OCI-LY1 (cell line): ENCODE results near the gene STK40.

Source experiments
- EZH2 ChIP-seq: fragments of 200-600 bp; sonication (generic), shearing (Covaris generic); IDR thresholded peaks from 2 replicates; pipeline ENCODE4 v1.8.0; 2017; ENCODE audit warnings: borderline replicate concordance, mixed run types, mild to moderate bottlenecking, antibody characterized with exemption, low read length, moderate library complexity, mixed read lengths
- TF ChIP-seq, protein P1 (sequence below): fragments of 200-600 bp; sonication (generic), shearing (Covaris generic); IDR thresholded peaks from 2 replicates; pipeline ENCODE4 v1.5.1; 2017; ENCODE audit warnings: mild to moderate bottlenecking, antibody characterized with exemption, low read length, moderate library complexity, mixed read lengths

DNA sequence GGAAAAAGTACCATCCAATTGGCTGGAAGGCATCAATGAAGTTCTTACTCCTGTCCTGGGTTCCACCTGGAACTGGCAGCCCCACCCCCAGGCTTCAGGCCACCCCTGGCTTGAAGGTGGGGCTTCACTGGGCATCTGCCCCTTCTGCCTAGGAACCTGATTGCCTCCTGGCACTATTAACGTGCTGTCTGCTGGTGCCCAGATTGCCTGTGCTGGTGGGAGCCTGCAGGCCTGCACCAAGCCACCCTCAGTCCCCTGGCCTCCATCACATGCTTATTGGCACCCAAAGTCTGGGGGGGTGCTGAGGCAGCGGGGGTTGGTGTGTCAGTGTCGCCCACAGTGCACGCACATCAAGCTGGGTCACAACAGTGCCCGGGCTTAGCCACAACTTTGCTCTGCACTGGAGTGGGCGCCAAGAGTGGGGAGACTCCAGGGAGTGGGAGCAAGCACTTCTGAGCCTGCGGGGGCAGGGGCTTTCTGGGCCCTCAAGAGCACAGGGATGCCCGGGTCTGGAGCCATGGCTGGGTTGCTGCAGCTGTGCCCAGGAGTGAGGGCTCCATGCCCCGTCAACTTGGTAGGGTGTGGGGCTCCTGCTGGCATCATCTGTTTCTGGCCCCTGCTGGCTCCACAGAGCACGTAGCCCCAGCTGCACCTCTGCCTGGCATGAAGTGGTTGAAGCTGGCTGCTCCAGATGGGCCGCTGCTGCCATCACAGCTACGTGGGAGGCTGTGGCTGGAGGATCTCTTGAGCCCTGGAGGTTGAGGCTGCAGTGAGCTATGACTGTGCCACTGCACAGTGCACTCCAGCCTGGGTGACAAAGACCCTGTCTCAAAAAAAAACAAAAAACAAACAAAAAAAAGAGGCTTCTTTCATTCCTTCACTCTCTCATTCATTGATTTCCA lies 16.1 kb upstream of the STK40 start:
- TF ChIP-seq EZH2 = no peak
- TF ChIP-seq, protein P1, sequence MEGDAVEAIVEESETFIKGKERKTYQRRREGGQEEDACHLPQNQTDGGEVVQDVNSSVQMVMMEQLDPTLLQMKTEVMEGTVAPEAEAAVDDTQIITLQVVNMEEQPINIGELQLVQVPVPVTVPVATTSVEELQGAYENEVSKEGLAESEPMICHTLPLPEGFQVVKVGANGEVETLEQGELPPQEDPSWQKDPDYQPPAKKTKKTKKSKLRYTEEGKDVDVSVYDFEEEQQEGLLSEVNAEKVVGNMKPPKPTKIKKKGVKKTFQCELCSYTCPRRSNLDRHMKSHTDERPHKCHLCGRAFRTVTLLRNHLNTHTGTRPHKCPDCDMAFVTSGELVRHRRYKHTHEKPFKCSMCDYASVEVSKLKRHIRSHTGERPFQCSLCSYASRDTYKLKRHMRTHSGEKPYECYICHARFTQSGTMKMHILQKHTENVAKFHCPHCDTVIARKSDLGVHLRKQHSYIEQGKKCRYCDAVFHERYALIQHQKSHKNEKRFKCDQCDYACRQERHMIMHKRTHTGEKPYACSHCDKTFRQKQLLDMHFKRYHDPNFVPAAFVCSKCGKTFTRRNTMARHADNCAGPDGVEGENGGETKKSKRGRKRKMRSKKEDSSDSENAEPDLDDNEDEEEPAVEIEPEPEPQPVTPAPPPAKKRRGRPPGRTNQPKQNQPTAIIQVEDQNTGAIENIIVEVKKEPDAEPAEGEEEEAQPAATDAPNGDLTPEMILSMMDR = no peak
